Measurements from ENCODE around the gene KCNQ1.

GRCh38 chr11:2434506-2435255, 10.1 kb upstream of the KCNQ1 start:
- no peak for TF ChIP-seq EP300 (IDR thresholded peaks at IDR 0.05)
- TF ChIP-seq, protein P1, sequence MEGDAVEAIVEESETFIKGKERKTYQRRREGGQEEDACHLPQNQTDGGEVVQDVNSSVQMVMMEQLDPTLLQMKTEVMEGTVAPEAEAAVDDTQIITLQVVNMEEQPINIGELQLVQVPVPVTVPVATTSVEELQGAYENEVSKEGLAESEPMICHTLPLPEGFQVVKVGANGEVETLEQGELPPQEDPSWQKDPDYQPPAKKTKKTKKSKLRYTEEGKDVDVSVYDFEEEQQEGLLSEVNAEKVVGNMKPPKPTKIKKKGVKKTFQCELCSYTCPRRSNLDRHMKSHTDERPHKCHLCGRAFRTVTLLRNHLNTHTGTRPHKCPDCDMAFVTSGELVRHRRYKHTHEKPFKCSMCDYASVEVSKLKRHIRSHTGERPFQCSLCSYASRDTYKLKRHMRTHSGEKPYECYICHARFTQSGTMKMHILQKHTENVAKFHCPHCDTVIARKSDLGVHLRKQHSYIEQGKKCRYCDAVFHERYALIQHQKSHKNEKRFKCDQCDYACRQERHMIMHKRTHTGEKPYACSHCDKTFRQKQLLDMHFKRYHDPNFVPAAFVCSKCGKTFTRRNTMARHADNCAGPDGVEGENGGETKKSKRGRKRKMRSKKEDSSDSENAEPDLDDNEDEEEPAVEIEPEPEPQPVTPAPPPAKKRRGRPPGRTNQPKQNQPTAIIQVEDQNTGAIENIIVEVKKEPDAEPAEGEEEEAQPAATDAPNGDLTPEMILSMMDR (IDR thresholded peaks at IDR 0.05), result no peak
- TF ChIP-seq POLR2AphosphoS5 (IDR thresholded peaks at IDR 0.05), result no peak
- no peak for TF ChIP-seq POLR2A (IDR thresholded peaks at IDR 0.05)
